HG03097 (cell line): ENCODE data around the gene SMAP2.

ENCODE experiments used
- ATAC-seq: cut with Tn5 transposase; IDR thresholded peaks from one replicate; pipeline ENCODE4 v1.9.1; 2021; ENCODE audit not compliant: unreplicated experiment, low FRiP score

Gene SMAP2

GRCh38 chr1:40462956-40463590 is 89.5 kb downstream of the SMAP2 start:
- no peak for ATAC-seq

- no peak for ATAC-seq
Measured at GRCh38 chr1:40469327-40469726, 95.8 kb downstream of the SMAP2 start.
